Measurements from ENCODE around the gene CHCHD1.
"Not testable (repeated sequence)": the region's sequence is repeated elsewhere in the genome, so short reads cannot be mapped to it uniquely, and the experiment has no call there.

The CHCHD1 gene

DNA sequence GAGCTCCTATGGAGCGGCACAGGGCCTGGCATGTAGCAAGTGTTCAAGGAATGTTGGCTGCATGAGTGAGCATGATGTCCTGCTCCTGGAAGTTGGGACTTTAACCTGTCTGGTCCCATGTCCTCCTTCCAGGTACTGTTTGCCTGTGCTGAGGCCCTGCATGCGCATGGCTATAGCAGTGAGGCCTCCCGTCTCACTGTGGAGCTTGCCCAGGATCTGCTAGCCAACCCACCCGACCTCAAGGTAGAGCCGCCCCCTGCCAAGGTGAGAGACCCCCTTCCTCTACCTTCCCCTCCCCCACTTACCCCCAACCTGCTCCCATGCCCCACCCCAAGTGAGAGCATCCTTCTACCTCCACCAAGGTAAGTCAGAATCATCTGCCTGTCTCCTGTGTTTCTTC, 11.6 kb downstream of the CHCHD1 start:
- no peak for DNase-seq (ENCODE audit: low read depth)

- DNase-seq (ENCODE audit: low read depth), result not testable (repeated sequence)
Observed at GRCh38 chr10:73795491-73795890, 13.6 kb downstream of the CHCHD1 start.

DNA sequence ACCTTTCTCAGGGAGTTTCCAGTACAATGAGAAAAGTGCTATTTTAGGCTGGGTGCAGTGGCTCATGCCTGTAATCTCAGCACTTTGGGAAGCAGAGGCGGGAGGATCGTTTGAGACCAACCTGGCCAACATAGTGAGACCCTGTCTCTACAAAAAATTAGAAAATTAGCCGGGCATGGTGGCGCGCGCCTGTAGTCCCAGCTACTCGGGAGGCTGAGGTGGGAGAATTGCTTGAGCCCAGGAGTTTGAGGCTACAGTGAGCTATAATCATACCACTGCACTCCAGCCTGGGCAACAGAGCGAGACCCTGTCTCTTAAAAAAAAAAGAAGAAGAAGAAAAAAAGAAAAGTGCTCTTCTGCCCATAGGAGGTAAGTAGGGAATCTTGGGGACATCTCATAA, 14.2 kb downstream of the CHCHD1 start:
- not testable (repeated sequence) for DNase-seq (ENCODE audit: low read depth)

GRCh38 chr10:73796766-73797165, 14.9 kb downstream of the CHCHD1 start:
- DNase-seq (ENCODE audit: low read depth), result no peak

- DNase-seq (ENCODE audit: low read depth), result no peak
Observed at GRCh38 chr10:73797324-73798025, 15.6 kb downstream of the CHCHD1 start.

- no peak for DNase-seq (ENCODE audit: low read depth)
Observed at GRCh38 chr10:73798087-73798486, 16.2 kb downstream of the CHCHD1 start.

DNA sequence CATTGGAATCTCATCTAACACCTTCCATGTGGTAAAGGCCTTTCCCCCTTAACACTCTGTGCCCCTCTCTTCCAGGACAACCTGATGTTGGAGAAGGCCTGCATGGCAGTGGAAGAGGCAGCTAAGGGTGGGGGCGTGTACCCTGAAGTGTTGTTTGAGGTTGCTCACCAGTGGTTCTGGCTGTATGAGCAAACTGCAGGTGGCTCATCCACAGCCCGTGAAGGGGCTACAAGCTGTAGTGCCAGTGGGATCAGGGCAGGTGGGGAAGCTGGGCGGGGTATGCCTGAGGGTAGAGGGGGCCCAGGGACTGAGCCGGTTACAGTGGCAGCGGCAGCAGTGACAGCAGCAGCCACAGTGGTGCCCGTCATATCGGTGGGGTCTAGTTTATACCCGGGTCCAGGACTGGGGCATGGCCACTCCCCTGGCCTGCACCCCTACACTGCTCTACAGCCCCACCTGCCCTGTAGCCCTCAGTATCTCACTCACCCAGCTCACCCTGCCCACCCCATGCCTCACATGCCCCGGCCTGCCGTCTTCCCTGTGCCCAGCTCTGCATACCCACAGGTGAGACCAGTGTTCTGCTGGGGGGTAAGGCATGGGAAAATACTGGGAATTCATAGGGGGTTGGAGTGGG, 17.2 kb downstream of the CHCHD1 start:
- DNase-seq (ENCODE audit: low read depth), result no peak

DNA sequence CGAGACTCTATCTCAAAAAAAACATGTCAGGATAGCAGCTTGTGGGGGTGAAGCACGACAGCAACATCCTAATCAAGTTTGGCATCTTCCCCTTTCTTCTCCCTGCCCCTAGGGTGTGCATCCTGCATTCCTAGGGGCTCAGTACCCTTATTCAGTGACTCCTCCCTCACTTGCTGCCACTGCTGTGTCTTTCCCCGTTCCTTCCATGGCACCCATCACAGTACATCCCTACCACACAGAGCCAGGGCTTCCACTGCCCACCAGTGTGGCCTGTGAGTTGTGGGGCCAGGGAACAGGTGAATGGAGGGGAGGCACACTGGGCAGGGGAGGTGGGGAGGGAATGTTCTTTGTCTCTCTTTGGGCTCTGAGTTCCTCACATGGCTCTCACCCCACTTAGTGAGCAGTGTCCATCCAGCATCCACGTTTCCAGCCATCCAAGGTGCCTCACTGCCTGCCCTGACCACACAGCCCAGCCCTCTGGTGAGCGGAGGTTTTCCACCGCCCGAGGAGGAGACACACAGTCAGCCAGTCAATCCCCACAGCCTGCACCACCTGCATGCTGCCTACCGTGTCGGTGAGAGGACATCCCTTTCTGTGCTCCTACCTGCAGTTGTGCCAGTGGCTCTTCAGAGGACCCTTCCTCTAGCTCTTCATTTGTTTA, 18.2 kb downstream of the CHCHD1 start:
- no peak for DNase-seq (ENCODE audit: low read depth)

DNA sequence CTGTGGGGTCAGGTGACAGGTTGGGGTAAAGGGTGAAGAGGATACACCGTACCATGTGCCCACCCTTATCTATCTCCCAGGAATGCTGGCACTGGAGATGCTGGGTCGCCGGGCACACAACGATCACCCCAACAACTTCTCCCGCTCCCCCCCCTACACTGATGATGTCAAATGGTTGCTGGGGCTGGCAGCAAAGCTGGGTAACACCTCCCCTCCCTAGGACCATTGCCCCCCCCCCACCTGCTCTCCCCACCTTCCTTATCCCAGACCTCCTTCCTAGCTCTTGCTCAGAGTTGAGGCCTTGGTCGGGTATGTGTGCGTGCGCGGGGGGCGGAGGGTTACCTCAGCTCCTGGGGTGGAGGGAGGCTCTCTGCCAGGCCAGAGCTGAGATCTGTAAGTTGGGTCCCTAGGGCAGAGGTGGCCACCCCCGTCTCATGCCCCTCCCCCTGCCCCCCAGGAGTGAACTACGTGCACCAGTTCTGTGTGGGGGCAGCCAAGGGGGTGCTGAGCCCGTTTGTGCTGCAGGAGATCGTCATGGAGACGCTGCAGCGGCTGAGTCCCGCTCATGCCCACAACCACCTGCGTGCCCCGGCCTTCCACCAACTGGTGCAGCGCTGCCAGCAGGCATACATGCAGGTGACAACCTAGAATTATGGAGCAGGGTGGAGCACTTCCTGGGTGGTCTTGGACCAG, 18.9 kb downstream of the CHCHD1 start:
- no peak for DNase-seq (ENCODE audit: low read depth)

DNA sequence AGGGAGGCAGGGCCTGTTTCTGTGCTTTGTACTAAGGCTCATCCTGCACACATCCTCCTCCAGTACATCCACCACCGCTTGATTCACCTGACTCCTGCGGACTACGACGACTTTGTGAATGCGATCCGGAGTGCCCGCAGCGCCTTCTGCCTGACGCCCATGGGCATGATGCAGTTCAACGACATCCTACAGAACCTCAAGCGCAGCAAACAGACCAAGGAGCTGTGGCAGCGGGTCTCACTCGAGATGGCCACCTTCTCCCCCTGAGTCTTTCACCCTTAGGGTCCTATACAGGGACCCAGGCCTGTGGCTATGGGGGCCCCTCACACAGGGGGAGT, 19.4 kb downstream of the CHCHD1 start:
- DNase-seq (ENCODE audit: low read depth), result no peak

- no peak for DNase-seq (ENCODE audit: low read depth)
Observed at GRCh38 chr10:73802276-73802991, 20.6 kb downstream of the CHCHD1 start.

- no peak for DNase-seq (ENCODE audit: low read depth)
Observed at GRCh38 chr10:73803680-73804286, 21.9 kb downstream of the CHCHD1 start.

DNA sequence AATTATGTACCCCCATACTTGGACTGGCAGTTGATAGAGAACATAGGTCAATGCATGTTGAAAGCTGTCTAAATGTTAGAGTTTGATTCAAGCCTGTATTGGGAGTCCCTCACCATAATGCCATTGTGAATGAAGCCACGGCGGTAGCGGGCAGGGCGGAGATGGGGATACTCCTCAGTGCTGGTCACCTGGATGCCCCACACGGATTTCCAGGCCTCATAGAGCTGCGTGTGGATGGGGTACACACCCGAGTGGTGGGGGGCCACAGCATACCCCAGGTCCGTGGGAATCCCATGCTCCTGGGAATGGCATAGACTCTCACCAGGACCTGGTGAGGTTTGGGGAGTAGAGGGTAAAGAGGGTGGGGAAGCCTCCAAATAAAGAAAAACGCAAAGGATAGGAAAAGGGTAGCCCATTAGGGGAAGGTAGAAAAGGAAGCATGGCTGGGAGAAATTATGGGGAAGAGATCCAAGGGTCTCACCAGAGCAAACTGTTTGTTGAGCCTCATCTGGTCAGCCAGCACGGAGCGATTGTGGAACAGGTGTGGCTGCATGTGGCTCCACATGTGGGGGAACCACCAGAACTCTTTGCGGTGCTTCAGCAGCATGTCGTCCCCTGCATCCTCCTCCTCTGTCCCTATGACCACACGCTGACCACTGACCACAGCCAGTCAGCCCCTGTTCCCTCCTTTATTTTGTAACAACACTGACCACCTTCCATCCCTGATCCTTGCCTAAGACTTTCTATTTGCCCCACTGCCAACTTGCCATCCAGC, 24.5 kb downstream of the CHCHD1 start:
- no peak for DNase-seq (ENCODE audit: low read depth)

- DNase-seq (ENCODE audit: low read depth), result no peak
Observed at GRCh38 chr10:73807471-73807870, 25.6 kb downstream of the CHCHD1 start.

- DNase-seq (ENCODE audit: low read depth), result no peak
Observed at GRCh38 chr10:73808021-73808815, 26.4 kb downstream of the CHCHD1 start.

GRCh38 chr10:73809061-73809818, 27.4 kb downstream of the CHCHD1 start:
- no peak for DNase-seq (ENCODE audit: low read depth)

DNA sequence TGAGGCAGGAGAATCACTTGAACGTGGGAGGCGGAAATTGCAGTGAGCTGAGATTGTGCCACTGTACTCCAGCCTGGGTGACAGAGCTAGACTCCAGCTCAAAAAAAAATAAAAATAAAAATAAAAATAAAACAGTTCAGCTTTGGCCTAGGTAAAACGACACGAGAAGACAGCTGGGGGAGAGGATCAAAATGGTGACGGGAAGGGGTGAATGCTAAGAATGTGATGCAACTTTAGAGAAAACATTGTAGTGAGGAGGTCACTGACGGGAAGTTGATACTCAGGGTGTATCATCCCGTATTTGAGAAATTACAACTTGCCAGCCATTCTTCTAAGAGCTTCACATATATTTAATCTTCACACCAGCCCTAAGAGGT, 28.5 kb downstream of the CHCHD1 start:
- DNase-seq (ENCODE audit: low read depth), result no peak

- no peak for DNase-seq (ENCODE audit: low read depth)
Observed at GRCh38 chr10:73810735-73811465, 29.1 kb downstream of the CHCHD1 start.

DNA sequence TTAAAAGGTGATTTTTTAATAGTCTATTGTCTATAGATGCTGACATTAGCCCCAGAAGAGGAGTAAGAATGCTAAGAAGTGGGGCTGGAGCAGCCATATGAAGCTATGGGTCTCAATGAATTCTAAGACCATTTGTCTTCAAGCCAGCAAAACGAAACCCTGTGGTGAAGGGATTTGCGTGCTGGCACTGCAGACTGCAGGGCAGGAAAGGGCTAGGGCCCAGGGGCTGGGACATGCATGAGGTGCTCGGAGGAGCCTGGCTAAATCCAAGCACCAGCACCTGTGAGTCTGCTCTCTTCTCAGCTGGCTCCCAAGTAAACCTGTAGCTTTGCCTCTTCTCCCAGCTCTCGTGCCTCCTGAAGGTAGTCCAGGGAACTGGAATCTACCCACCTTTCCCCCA, 30.8 kb downstream of the CHCHD1 start:
- no peak for DNase-seq (ENCODE audit: low read depth)

All from GM04504 (cell line).